Esophagus muscularis mucosa (tissue), 3 donors: ENCODE results near the gene CDH2.

Experiments used
- EP300 ChIP-seq: sonication (generic); formaldehyde crosslinking; IDR thresholded peaks from one replicate; pipeline ENCODE4 v1.6.1; 2017; ENCODE audit warnings: antibody characterized with exemption
- TF ChIP-seq, protein P1 (sequence below), 3 experiments: fragments of 200-600 bp in 2 of 3; fragments of 450-650 bp in 1 of 3; sonication (generic) in 2 of 3; IDR thresholded peaks; one replicate each; pipeline ENCODE4 v1.5.1; 2017 to 2019; ENCODE audit warnings: antibody characterized with exemption in 3 of 3, mild to moderate bottlenecking in 2 of 3, moderate library complexity in 1 of 3

DNA sequence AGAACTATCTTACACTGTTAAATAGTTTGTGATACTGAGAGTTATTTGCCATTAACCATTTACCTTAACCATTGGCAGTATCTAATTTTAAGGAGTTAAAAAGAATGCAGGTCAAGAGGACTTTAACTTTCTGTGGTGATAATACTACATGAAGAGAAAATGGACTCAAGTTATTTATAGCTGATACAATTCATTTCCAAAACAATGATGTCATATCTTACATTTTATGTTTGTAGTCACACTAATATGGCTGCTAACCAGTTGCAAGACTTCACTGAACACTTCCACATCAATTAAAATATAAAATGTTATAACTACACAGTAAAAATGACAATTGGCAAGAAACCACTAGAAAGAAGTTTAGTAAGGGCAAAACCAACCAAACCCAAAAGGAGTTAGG lies 77.7 kb downstream of the CDH2 start:
- TF ChIP-seq, protein P1, sequence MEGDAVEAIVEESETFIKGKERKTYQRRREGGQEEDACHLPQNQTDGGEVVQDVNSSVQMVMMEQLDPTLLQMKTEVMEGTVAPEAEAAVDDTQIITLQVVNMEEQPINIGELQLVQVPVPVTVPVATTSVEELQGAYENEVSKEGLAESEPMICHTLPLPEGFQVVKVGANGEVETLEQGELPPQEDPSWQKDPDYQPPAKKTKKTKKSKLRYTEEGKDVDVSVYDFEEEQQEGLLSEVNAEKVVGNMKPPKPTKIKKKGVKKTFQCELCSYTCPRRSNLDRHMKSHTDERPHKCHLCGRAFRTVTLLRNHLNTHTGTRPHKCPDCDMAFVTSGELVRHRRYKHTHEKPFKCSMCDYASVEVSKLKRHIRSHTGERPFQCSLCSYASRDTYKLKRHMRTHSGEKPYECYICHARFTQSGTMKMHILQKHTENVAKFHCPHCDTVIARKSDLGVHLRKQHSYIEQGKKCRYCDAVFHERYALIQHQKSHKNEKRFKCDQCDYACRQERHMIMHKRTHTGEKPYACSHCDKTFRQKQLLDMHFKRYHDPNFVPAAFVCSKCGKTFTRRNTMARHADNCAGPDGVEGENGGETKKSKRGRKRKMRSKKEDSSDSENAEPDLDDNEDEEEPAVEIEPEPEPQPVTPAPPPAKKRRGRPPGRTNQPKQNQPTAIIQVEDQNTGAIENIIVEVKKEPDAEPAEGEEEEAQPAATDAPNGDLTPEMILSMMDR (IDR thresholded peaks at IDR 0.05) = no peak
- no peak for TF ChIP-seq EP300
